GM19043 (cell line): ENCODE measurements around the gene ANKS3.

ENCODE experiments used
- ATAC-seq: cut with Tn5 transposase; IDR thresholded peaks from one replicate; pipeline ENCODE4 v1.9.1; 2021; ENCODE audit warnings: low read depth; ENCODE audit not compliant: unreplicated experiment

Gene ANKS3

GRCh38 chr16:4733211-4733742, 794 bp downstream of the ANKS3 start:
- ATAC-seq: no peak

GRCh38 chr16:4729876-4730275, 4.2 kb downstream of the ANKS3 start:
- no peak for ATAC-seq

- no peak for ATAC-seq
These were observed 5.4 kb downstream of the ANKS3 start for GRCh38 chr16:4728676-4729075.

GRCh38 chr16:4726616-4727015, 7.5 kb downstream of the ANKS3 start:
- no peak for ATAC-seq

GRCh38 chr16:4724661-4725270, 9.3 kb downstream of the ANKS3 start:
- no peak for ATAC-seq

- ATAC-seq: no peak
These were observed 10.9 kb downstream of the ANKS3 start for GRCh38 chr16:4723071-4723767.

GRCh38 chr16:4718466-4718865, 15.6 kb downstream of the ANKS3 start:
- ATAC-seq: no peak

GRCh38 chr16:4714996-4715395, 19.1 kb downstream of the ANKS3 start:
- ATAC-seq: no peak

- ATAC-seq: no peak
These were observed 20.2 kb downstream of the ANKS3 start for GRCh38 chr16:4713663-4714501.

GRCh38 chr16:4709481-4709880, 24.6 kb downstream of the ANKS3 start:
- ATAC-seq: no peak

- ATAC-seq: no peak
These were observed 27.2 kb downstream of the ANKS3 start for GRCh38 chr16:4706871-4707270.

- ATAC-seq: no peak
These were observed 29.2 kb downstream of the ANKS3 start for GRCh38 chr16:4704913-4705312.

- no peak for ATAC-seq
These were observed 29.6 kb downstream of the ANKS3 start for GRCh38 chr16:4704491-4704890.

GRCh38 chr16:4703906-4704305, 30.2 kb downstream of the ANKS3 start:
- no peak for ATAC-seq

- ATAC-seq: no peak
These were observed 31.6 kb downstream of the ANKS3 start for GRCh38 chr16:4702466-4702808.

GRCh38 chr16:4701791-4702465, 32.1 kb downstream of the ANKS3 start:
- ATAC-seq: no peak

- no peak for ATAC-seq
These were observed 32.9 kb downstream of the ANKS3 start for GRCh38 chr16:4700997-4701743.

- no peak for ATAC-seq
These were observed 33.6 kb downstream of the ANKS3 start for GRCh38 chr16:4700380-4700996.

- ATAC-seq: no peak
These were observed 35.0 kb downstream of the ANKS3 start for GRCh38 chr16:4699046-4699556.
